ENCODE data around the gene COQ8A. TPM values are rescaled to one million over a fixed set of nuclear protein-coding genes. Genes with fewer than 3 reads are reported as not detected.

COQ8A gene
- polyA plus RNA-seq, 2 of the 4 experiments (the other 2 are of a cell fraction): 10.8 to 12.4 TPM

DNA sequence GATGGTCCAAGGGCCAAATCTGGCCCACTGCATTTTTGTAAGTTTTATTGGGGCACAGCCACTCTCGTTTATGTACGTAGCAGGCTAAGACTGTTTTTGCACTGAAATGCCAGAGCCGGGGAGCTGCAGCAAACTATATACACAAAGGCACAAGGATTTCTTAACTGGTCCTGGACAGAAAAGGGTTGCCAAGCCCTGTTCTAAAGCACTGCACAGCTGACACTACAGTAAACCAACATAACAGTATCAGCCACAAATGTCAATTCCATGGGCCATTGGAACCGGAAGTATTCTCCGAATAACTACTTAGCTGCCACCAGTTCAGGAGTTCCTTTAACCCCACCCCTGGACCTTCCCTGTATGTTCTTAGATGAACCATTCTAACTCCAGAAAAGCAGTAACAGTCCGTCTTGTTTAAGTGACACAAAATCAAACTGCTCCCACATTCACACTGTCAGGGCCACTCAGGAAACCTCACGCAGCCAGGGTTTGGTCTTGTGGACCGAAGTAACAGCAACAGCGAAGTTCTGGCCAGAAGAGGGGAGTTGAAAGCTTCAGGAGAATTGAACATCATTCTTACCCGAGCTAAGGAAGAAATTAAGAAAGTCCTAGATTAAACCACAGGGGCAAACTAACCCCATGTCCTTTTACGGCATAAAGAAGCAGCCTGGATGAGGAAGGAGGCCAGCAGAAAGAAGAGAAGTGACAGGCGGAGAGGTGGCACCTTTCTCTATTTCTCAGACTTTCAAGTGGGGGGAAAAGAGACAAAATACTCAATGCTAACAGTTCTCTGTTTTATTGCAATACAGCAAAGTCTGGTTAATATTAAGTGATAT is 49.2 kb downstream of the COQ8A start:
- H3K4me2 ChIP-seq: no peak overlapping the region
- CTCF ChIA-PET: interaction anchor here (0.7 to 1.2 kb wide), 2 partner anchors 32 to 581 kb away, joined by 3 read pairs; partner anchors contain the start of gene PARP1
- POLR2A ChIA-PET: no interaction called here

GRCh38 chr1:226990133-226990716 is 50.1 kb downstream of the COQ8A start:
- no peak for FAIRE-seq
- Histone ChIP-seq H3K9me3 (no peaks in the 10 kb centered on the region), H3K4me3 (no peak overlapping the region), H3K4me2 (no peak overlapping the region), H3K4me1 (no peaks in the 10 kb centered on the region), H3K27ac (no peak overlapping the region)
- ChIA-PET POLR2A (no interaction called here), CTCF (interaction anchor here (0.7 kb wide), 1 partner anchor 33 kb away, joined by 3 read pairs; no protein-coding TSS in a partner anchor)
- no peak for DNase-seq (ENCODE audit: low read depth in 1 of 2, low spot score in 1 of 2)
- WGBS (ENCODE audit: missing lambda C conversion rate): 97% methylated on average over 10 of the region's 10 CpGs
- no peak for ATAC-seq
- TF ChIP-seq ZNF302 (CRISPR knock-in tag; IDR thresholded peaks at IDR 0.05) (no peak), CBX8 (IDR thresholded peaks at IDR 0.05) (no peak), ATOH8 (CRISPR knock-in tag; IDR thresholded peaks at IDR 0.05; ENCODE audit: low read depth) (no peak), NR3C1 (IDR thresholded peaks at IDR 0.05) (no peak), NPAS2 (CRISPR knock-in tag; IDR thresholded peaks at IDR 0.05; ENCODE audit: borderline replicate concordance) (no peak), CTCF (IDR thresholded peaks at IDR 0.05) (no peak), HOXB13 (CRISPR knock-in tag; IDR thresholded peaks at IDR 0.05; ENCODE audit: low read depth) (no peak), HEYL (CRISPR knock-in tag; IDR thresholded peaks at IDR 0.05) (no peak), EHMT2 (IDR thresholded peaks at IDR 0.05; ENCODE audit: low read depth) (no peak), ELK1 (IDR thresholded peaks at IDR 0.05; ENCODE audit: low read depth, low read length) (no peak)

More for the DNA sequence above, 49.2 kb downstream of the COQ8A start:
- H3K9me3 ChIP-seq: no peaks in the 10 kb centered on the region
- no peak overlapping the region for H3K27ac ChIP-seq
- 88% methylated on average over 12 of the region's 12 CpGs for WGBS (ENCODE audit: missing lambda C conversion rate)
- no peak overlapping the region for H3K4me3 ChIP-seq
- FAIRE-seq: no peak
- TF ChIP-seq NPAS2 (CRISPR knock-in tag; IDR thresholded peaks at IDR 0.05; ENCODE audit: borderline replicate concordance) (no peak), JUNB (IDR thresholded peaks at IDR 0.05) (no peak), BCL3 (IDR thresholded peaks at IDR 0.05) (no peak), HEYL (CRISPR knock-in tag; IDR thresholded peaks at IDR 0.05) (no peak), CBX2 (IDR thresholded peaks at IDR 0.05; ENCODE audit: borderline replicate concordance, low read depth) (no peak), FOSB (CRISPR knock-in tag; IDR thresholded peaks at IDR 0.05) (no peak), SMC3 (IDR thresholded peaks at IDR 0.05) (no peak), RAD21 (conservative IDR thresholded peaks at IDR 0.05 in 1 of 2, IDR thresholded peaks at IDR 0.05 in 1 of 2) (no peak), USF2 (IDR thresholded peaks at IDR 0.05) (no peak), CEBPB (IDR thresholded peaks at IDR 0.05) (no peak), CHD4 (IDR thresholded peaks at IDR 0.05; ENCODE audit: borderline replicate concordance) (no peak), REST (IDR thresholded peaks at IDR 0.05) (no peak), MYC (IDR thresholded peaks at IDR 0.05; ENCODE audit: borderline replicate concordance, low read length) (no peak), RNF2 (IDR thresholded peaks at IDR 0.05; ENCODE audit: borderline replicate concordance, low read depth) (no peak), RCOR1 (IDR thresholded peaks at IDR 0.05; ENCODE audit: low read depth, low read length) (no peak)
- H3K4me1 ChIP-seq: no peaks in the 10 kb centered on the region
- no peak for DNase-seq (ENCODE audit: low read depth in 1 of 2, low spot score in 1 of 2)
- no peak for ATAC-seq

Measured in A549 (cell line).